T-helper 2 cell treated with Interferon-gamma antibody and Interleukin-4, amounts not matched to agents 100 ng/mL and 5 ng/mL, for 36 hours (primary cell): Measurements from ENCODE around the gene ERH. TPM values are rescaled to one million over a fixed set of nuclear protein-coding genes. Genes with fewer than 3 reads are reported as not detected.

Experiments
- intact Hi-C: fragments of 100-400 bp; cut with micrococcal nuclease; formaldehyde crosslinking; loops from one replicate; pipeline ENCODE4 v1.15.1; 2023
- total RNA-seq: library from RNA; stranded (reverse); gene quantifications from 2 replicates; pipeline ENCODE4 v1.2.3, GENCODE V29; 2022

ERH gene
- total RNA-seq, 1 donor from 2014 or later = 350 TPM

GRCh38 chr14:69331206-69331605 lies 66.9 kb downstream of the ERH start:
- intact Hi-C loops = no loop called here

Other genes with a start within 250 kb of the ERH start
- 34.2 and 35.8 TPM in 2 replicates for gene DCAF5, start 245.2 kb downstream of the ERH start, total RNA-seq
- gene EXD2, start 206.8 kb downstream of the ERH start, total RNA-seq = 3.9 and 4.8 TPM in 2 replicates
- gene GALNT16, start 138.1 kb downstream of the ERH start, total RNA-seq = not detected in 2 replicates
- 48.9 and 49.0 TPM in 2 replicates for gene SLC39A9, start 393 bp upstream of the ERH start, total RNA-seq
- gene PLEKHD1, start 86.4 kb upstream of the ERH start, total RNA-seq = 0.09 and 0.16 TPM in 2 replicates
- gene CCDC177, start 176.6 kb upstream of the ERH start, total RNA-seq = not detected in 2 replicates
- 44.2 and 46.5 TPM in 2 replicates for gene SUSD6, start 213.3 kb upstream of the ERH start, total RNA-seq